ENCODE results near the gene AVEN.

AVEN gene

DNA sequence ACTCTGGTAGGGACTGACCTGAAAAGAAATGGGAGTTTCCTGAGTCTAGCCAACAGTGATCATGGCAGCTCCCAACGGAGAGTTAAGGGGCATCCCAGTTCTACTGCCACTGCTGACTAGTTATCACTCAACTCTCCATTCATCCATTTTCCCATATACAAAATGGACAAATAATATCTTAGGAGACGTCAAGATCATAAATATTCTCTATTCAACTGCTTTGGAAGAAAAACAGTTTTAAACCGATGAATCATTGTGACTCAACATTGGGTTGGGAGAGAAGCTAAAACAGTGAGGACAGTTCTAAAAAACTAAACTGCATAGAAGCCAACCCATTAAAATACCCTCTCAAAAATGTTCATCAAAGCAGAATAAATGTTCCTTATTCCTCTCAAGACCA is 128.3 kb downstream of the AVEN start:
- DNase-seq: no peak

DNA sequence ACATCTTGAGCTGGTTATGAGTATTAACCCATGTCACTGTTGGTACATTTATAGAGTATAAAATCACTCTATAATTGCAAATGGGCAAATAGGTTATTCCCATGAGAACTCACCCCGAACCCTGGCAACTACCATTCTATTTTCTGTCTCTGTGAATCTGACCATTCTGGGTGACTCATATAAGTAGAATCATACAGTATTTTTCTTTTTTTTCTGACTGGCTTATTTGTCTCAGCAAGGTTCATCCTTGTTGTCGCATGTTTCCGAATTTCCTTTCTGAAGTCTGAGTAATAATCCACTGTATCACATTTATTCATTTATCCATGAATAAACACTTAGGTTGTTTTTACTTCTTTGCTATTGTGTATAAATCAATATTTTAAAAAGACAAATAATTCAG is 130.6 kb downstream of the AVEN start:
- DNase-seq: no peak

DNA sequence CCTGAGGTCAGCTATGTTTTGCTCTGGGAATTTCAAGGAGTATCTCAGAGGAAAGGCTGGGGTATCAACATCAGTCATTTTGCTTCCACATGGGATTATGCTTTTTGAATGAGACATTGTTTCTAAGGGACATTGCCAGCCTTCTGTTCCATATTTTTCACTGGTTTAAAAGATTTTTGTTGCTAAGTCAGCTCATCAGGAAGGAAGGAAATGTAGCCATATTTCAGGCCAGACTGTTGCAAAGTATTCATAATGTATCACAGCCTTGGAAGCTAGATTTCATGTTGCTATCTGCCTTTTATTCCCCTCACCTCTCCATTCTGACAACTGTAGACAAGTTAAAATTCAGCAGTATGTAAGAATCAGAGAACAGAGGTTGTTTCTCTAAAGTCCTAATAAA is 131.7 kb downstream of the AVEN start:
- DNase-seq: no peak

DNA sequence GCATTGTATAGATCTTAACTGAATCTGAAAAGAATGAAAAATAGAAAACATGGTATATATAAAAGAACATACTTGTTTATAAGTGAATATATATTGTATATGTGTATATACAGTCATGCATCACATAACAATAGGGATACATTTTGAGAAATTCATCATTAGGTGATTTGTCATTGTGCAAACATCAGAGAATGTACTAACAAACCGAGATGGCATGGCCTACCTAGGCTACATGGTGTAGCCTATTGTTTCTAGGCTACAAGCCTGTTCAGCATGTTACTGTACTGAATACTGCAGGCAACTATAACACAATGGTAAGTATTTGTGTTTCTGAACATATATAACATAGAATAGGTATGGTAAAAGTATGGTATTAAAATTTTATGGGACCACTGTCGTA is 135.3 kb downstream of the AVEN start:
- DNase-seq: no peak

DNA sequence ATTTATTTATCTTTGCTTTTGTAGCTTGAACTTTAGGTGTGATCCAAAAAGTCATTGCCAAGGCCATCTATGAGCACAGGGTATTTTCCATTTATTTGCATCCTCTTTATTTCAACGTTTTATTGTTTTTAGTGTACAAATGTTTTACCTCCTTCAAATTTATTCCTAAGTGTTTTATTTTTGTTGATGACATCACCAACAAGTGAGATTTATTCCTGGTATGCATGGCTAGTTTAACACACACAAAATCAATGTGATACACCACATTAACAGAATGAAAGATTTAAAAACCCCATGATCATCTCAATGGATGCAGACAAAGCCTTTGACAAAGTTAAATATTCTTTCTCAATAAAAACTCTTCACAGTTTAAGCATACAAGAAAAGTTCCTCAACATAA is 137.0 kb downstream of the AVEN start:
- no peak for DNase-seq

DNA sequence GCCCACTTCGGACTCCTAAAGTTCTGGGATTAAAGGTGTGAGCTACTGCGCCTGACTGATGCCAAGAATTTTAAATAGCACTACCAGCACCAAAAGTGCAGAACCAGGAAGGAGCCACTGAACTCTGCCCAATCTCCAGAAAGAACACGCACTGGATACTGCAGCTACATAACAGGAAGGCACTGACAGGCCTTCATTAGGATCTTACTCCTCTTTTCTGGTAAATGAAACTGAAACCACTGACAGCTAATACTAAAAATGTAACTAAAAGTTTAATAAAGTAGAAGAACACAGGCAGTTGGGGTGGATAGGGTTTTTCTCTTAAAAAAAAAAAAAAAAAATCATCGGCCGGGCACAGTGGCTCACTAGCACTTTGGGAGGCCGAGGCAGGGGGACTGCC is 144.8 kb downstream of the AVEN start:
- DNase-seq: no peak

DNA sequence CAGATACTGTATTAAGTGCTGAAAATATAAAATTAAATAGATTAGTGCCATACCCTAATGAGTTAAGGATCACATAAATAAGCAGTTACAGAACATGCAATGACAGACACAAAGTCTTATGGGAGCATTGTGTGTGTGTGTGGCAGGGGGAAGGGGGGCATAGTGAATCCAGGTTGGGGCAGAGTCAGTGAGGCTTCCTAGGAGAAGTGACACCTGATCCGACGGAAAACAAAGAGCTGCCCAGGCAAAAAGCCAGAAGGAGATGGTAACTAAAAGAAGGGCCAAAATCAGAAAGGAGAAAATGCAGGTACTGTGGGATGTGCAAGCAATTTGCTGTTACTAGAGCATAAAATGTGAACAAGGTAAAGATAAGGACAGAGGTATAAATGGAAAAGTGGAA is 150.8 kb downstream of the AVEN start:
- DNase-seq: no peak

DNA sequence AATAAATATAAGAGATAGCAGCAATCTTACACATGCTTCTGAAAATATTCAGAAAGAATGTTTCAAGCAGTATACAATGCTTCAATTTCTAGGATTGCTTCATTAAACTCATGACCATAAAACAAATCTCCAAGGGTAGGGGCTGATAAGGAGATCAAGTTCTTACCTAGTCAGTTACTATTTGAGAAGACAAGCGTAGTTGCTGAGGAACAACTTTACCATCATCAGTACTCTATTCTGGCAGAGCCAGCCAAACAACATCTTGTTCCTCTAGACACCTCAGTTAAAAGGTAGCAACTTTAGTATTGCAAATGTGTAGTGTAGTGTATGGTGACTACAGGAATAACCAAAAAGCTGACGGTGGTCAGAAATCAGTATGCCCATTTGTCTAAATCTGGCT is 156.1 kb downstream of the AVEN start:
- DNase-seq: no peak

DNA sequence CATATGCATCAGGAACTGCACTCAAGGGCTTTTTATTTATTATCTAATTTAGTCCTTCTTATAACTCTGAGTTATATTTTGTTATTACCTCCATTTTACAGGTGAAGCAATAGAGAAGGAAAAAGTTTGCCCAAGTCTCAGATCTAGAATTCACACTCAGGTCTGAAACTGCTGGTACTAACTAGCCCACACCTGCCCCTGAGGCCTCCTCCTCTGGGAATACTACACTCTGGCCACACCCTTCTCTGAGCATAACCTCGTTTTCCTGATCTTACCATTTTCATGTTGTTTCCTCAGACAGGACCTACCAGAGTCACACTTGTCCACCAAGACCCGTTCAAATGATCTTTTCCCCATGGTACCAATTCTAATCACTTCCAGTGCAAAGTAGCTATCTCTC is 164.8 kb downstream of the AVEN start:
- DNase-seq: no peak

DNA sequence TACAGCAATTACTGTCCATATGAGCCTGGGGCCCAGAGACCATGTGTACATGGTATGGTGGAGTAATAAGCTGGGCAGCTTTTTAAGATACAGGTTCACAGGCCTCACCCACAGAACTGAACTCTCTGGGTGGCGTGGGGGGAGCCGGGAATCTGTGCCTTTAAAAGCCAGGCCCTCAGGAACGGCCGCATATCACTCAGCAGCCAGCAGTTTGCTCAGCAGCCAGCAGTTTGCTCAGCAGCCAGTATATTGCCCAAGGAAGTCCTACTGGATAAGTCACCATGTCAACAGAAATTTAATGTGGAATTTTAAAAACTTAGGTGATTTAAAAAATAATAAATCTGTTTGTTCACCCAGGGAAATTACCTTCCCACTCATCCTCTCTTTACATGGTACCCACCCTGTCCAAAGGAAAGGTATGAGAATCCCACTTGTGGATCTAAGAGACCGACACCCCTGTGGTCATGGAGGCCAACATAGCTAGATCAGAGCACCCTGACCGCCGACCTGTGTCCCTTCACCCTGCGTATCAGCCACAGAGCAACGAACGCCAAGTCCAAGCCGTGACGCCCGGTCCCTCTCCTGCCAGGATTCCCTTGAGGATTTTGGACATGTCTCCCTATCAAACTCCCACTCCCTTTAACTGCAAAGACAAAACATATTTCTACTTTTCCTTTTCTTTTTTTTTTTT is 166.4 kb downstream of the AVEN start:
- no peak for DNase-seq

DNA sequence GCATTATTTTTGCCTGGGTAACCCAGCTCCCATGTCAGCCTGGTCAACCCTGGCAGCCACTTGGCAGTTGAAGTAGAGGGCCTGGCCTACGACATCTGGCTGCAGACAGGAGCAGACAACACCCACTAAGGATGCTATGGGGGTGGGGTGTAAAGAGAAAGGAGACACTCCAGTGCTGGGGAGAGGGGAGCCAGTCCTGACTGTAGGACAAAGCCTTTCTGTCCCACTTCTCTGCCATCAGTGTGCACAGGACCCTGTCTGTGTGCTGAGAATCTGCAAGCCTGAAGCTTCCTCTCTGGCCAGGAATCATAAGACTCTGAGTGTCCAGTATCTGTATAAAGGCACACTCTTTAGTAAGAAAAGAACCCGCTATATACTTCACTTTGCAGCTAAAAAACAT is 167.0 kb downstream of the AVEN start:
- no peak for DNase-seq

DNA sequence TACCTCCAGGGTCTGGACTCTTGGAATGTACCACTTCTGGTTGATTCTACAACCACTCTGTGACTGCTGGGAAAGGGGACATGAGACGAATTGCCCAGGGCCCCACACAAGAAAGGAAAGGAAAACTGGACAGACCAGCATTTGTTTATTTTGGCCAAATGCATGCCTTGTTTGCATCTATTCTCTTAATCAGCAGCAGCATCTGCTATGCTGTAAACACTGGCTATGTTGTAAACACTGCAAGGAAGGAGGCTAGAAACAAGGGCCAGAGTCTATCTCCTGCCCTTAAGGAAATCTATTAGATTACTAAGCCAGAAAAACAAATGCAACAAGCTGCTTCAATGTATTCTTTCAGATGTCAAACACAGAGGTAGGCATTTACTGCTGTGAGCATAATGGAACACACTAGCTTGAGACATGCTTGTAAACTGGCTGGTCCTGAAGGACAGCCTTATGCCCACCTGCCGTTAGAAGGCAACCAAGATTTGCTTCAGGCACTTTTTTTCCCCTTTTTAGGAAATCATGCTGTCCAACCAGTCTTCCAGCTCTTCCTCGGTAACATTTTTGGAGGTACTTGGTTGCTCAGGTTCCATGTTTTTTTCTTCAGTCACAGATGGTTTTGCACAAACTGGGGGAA is 172.8 kb downstream of the AVEN start:
- no peak for DNase-seq

DNA sequence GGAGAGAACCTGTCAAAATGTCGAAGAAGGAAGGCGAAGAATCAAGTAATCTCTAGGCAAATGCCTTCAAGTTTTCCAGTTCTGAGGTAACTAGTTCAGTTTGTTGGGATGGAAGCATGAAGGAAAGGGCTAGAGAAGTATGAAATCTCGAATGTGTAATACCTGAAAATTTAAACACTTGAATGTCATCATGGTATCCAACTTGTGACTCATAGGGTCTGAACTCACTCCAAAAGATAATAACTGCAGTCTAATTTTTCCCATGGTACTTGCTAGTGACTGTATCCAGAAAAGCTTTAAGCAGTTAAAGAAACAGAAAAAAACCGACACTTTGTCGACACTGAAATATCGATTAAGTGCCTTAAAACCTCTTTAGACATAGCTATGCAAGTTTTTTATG is 173.6 kb downstream of the AVEN start:
- DNase-seq: no peak

DNA sequence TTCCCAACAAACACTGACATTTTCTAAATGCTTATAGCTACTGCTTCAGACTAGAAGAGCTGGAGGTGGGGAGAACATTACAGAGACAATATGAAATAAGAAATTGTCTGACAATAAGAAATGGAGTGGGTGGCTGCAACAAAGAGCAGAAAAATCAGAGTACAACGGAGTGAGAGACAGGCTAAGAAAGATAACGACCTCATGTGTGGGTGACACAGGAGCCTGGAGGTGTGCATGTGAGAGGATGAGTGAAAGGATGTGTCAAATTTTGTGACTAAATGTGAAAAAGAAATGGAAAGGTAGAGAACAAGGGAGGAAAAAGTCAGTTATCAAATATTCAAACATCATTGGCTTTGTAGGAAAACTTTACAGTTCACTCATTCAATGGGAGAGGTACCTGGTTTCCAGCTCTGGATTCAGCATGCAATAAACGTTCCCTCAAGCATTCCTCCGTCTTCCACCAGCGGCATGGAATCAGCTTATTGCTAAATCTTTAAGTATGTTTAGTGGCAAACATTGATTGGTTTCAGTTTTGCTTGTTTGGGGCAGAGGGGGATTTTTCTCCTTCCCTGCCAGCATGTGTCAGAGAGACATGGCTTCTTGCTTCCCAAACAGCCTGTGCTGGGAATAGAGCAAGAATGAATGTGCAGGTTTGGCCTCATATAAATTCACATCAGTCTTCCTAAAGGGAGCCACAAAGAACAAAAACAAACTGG is 174.5 kb downstream of the AVEN start:
- no peak for DNase-seq

DNA sequence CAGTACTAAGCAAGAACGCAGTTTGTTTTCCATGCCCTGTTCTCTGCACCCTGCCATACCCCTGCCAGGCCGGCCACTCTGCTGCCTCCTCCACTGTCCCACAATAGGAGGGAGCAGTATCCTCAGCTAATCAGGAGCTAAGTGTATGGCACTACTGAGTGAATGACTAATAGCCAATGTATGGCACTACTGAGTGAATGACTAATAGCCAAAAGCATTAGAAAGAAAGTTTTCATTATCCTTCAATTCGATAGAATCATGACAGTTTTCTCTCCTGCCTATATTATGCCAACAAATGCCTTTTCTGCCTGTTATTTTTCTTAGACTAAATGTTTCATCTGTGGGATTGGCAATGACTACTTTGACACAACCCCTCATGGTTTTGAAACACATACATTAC is 178.2 kb downstream of the AVEN start:
- no peak for DNase-seq

DNA sequence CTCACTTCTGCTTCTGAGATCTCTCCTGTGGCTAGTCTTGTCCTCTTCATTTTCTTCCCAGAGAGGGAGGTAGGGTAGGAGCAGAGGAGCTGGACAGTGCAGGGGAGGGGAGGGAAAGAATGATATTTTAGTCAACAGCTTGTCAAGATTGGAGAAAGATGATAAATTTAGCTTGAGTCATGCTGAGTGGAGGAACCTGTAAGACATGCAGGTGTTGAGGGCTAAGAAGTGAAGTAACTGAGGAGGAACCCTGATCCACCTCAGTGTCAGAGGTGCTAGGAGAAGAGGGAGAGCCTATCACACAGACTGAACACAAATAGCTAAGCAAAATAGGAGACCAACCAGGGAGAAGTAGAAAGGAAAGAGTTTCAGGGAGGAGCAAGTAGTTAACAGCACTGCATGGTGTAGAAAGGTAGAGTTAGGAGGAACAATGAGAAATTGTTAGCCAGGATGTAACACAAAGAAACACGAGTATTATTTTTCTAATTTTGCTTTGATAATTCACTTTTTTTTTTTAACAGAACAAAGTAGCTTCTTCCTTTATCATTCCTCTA is 178.9 kb downstream of the AVEN start:
- DNase-seq: no peak

DNA sequence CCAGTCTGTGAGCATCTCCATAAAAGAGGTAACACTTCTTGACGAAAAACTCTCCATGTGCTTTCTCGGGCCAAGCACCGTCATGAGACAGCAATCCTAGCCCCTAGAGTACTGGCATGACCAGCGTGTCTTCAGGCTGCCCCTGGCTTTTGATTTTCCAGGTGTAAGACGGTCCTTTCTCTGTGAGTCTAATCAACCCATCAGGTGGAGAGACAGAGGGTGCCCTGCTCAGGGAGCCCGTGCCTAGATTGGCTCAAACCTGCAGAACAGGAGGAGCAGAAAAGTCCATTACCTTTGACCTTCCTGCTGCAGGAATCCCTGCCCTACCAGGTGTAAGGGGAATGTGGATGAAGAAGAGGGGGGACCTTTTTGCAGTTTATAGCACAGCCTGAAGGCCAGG is 180.2 kb downstream of the AVEN start:
- DNase-seq: no peak

DNA sequence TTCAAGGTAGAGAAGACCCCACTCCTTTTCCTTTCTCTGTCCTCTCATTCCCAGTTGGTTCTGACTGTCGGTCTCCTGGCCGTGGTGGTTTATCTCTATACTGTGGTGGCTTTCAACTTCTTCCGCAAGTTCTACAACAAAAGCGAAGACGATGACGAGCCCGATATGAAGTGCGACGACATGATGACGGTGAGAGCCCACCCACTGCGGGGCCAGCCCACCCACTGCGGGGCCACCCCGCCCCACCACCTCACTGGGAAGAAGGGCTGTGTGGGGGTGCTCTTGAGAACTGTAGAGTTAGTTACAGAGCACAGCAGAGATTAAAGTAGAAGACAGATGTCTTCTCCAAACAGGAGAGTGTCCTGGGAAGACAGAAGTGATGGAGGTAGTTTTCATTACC is 181.3 kb downstream of the AVEN start:
- no peak for DNase-seq

DNA sequence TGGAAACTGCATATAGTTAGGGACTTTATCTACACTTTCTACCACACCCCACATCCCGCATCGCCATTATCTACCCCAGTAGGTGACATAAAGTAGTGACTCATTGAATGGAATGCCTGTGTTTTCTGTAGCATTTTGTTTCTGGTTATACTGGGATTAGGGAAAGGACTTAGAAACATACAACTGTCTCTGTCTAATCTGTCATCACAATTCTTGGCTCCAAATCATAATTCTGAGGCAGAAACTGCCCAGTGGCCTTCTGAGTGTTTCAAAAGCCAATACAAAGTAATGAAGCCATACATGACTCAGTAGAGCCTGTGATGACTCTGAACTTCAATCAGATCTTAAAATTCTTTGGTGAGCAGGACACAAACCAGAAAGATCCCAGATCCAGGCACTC is 186.4 kb downstream of the AVEN start:
- no peak for DNase-seq

DNA sequence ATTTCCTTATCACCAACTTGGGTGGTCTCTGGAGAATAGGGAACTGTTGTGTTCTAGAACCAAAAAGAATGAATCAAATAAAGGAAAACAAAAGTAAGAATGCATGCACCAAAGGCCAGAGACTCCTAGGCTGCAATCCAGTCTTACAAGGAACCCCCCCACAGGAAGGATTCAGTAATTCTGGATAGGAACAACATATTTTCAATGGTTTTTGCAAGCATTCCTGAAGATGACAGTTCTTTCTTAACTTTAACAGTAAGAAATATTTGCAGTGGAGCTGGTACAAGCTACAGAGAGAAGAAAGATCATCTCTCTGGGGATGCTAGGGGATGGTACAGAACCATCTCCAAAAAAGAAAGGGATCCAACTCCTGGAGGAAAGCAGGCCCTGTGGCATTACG is 186.9 kb downstream of the AVEN start:
- DNase-seq: no peak

DNA sequence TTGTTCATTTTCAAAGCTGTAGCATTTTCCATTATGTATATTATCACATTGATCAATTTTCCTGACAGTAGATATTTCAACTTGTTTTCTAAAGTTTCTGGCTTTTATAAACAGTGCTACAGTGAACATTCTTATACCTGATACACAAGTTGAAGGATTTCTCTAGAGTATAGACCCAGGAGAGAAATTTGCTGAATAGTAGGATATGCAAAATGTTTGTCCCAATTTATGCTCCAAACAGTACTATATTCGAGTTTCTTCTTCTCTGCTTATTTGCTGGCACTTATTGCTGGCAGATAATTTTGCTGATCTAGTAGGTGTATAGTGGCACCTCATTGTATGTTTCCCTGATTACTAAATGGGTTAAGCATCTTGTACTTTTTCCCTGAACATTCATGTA is 187.9 kb downstream of the AVEN start:
- DNase-seq: no peak

DNA sequence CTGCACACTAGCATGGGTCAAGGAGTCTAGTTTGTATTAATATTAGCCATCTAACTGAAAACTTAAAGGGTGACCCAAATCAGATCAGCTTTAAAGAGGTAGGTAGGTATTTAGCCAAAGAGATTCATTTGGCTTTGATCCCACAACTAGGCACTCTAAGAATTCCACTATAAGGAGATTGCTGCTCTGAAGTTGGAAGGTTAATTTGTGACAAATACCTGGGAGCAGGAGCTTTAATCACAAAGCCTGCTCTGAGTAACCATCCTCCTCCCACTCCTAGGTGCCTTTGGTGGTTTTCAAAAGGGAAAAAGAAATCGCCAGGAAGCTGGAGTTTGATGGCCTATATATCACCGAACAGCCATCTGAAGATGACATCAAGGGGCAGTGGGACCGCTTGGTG is 191.0 kb downstream of the AVEN start:
- DNase-seq: no peak

DNA sequence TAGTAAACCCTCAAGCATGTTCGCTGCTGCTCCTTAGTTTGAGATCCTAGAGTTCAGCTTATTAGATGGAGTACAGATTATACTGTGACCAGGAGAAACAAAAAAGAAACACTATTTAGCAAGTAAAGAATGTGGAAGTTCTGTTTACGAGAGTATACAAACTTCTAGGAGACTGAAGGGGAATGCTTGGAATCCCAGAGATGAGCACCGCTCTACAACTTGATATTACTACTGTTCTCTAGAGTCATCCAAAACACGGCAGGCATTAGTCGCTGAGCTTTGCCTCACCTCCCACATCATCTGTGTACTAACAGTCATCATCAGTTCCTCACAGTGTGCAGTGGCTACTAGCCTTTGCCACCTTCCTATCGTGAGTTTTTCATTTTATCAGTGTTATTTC is 192.1 kb downstream of the AVEN start:
- no peak for DNase-seq

DNA sequence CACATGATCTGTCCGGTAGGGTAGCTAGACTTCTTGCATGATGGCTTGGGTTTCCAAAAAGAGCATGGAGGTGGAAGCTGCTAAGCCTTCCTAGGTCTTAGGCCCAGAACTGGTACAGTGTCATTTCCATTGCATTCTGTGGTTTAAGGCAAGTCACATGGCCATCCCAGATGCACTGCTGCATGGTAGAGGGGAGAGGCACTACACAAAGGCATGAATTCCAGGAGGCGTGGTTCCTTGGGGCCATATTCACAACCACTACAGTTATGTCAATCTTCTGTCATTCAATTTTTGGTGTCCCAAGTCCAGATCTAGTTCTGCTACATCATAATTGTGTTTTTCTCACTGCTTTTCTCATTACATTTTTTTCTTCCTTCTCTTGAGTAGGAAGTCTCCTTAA is 192.9 kb downstream of the AVEN start:
- no peak for DNase-seq
